ENCODE results near the gene AMFR. TPM values are rescaled to one million over a fixed set of nuclear protein-coding genes. Genes with fewer than 3 reads are reported as not detected.

Gene AMFR
- total RNA-seq, 1 experiment from 2014 or later = 66.3 TPM

DNA sequence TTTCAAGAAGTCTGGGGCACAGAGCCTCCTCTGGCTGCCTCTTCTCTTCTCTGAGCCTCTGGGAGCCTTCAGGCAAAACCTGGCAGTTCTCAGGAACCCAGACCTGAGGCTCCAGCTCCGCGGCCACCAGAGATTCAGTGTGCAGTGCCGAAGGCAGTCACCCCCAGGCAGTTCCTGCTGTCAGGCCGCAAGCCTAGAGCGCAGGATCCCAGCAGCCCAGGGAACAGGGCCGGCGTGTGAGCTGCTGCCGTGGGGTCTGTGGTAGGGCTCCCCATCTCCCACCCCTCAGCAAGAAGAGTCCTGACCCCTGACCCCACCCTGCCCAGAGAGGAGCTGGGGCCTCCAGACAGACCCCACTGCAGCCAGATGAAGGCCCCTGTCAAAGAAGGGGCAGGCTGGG is 78.2 kb downstream of the AMFR start:
- H3K27me3 ChIP-seq (ENCODE audit: insufficient read depth, low read length) = no peaks in the 10 kb centered on the region
- RAD21 ChIA-PET (ENCODE audit: low non-redundant PET in 1 of 2, low total read pairs in 2 of 2, uncharacterized antibody in 2 of 2, unreplicated experiment in 2 of 2) = no interaction called here

More for the DNA sequence above, 78.2 kb downstream of the AMFR start:
- ATAC-seq (no peak), DNase-seq (ENCODE audit: low read depth, low spot score) (no peak)
- Histone ChIP-seq H3K4me2 (ENCODE audit: low read length) (no peak overlapping the region), H2AFZ (ENCODE audit: low read depth, low read length, poor library complexity, severe bottlenecking) (no peak overlapping the region), H3K79me2 (ENCODE audit: insufficient read depth, low read length) (no peaks in the 10 kb centered on the region), H3K36me3 (ENCODE audit: control insufficient read depth in 1 of 2, insufficient read depth in 2 of 2, low read length in 2 of 2) (no peaks in the 10 kb centered on the region), H3K27ac (ENCODE audit: low read depth, low read length) (no peak overlapping the region), H3K9me3 (ENCODE audit: control insufficient read depth in 1 of 2, insufficient read depth in 1 of 2, low read depth in 1 of 2, low read length in 2 of 2) (no peaks in the 10 kb centered on the region), H3K4me3 (replicated peaks in 1 of 2; ENCODE audit: low read depth in 1 of 2, low read length in 2 of 2) (no peak overlapping the region), H3K4me1 (ENCODE audit: control insufficient read depth in 1 of 2, insufficient read depth in 2 of 2, low read length in 2 of 2) (peaks cover 0 to 17% of the 10 kb centered on the region in 2 experiments; a peak in 3 of 4 replicates), H3K9me2 (ENCODE audit: insufficient read depth) (no peaks in the 10 kb centered on the region), H3K9ac (ENCODE audit: low read length) (no peak overlapping the region), H4K20me1 (ENCODE audit: insufficient read depth) (no peaks in the 10 kb centered on the region)
- ChIA-PET POLR2A (no interaction called here), CTCF (interaction anchor here (1.5 kb wide), 1 partner anchor 9 kb away, joined by 8 read pairs; no protein-coding TSS in a partner anchor)
- no TSS peak for BruUV-seq (replicated peaks)
- intact Hi-C loops (cut with micrococcal nuclease) = no loop called here
- TF ChIP-seq ZFX (IDR thresholded peaks at IDR 0.05) (no peak), SRF (IDR thresholded peaks at IDR 0.05; ENCODE audit: low read depth) (no peak), POLR2AphosphoS5 (IDR thresholded peaks at IDR 0.05; ENCODE audit: low read depth, low read length) (no peak), YY1 (IDR thresholded peaks at IDR 0.05; ENCODE audit: extremely low read depth, insufficient replicate concordance, low read depth, low read length) (no peak), EGR1 (IDR thresholded peaks at IDR 0.05; ENCODE audit: low read depth) (no peak), POLR2A (IDR thresholded peaks at IDR 0.05; ENCODE audit: borderline replicate concordance, extremely low read depth, insufficient read depth, insufficient read length) (no peak), ZNF274 (IDR thresholded peaks at IDR 0.05; ENCODE audit: low read depth, low read length) (no peak), FOSL1 (IDR thresholded peaks at IDR 0.05; ENCODE audit: low read depth) (no peak), CEBPB (IDR thresholded peaks at IDR 0.05; ENCODE audit: low read depth) (no peak), CBX3 (IDR thresholded peaks at IDR 0.05; ENCODE audit: low read depth) (no peak), ELF1 (IDR thresholded peaks at IDR 0.05; ENCODE audit: borderline replicate concordance, low read depth) (no peak), RAD21 (IDR thresholded peaks at IDR 0.05; ENCODE audit: low read depth) (no peak), EZH2 (IDR thresholded peaks at IDR 0.05) (no peak)
- TF ChIP-seq, protein P1, sequence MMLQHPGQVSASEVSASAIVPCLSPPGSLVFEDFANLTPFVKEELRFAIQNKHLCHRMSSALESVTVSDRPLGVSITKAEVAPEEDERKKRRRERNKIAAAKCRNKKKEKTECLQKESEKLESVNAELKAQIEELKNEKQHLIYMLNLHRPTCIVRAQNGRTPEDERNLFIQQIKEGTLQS (IDR thresholded peaks at IDR 0.05) = no peak
- TF ChIP-seq, protein P2, sequence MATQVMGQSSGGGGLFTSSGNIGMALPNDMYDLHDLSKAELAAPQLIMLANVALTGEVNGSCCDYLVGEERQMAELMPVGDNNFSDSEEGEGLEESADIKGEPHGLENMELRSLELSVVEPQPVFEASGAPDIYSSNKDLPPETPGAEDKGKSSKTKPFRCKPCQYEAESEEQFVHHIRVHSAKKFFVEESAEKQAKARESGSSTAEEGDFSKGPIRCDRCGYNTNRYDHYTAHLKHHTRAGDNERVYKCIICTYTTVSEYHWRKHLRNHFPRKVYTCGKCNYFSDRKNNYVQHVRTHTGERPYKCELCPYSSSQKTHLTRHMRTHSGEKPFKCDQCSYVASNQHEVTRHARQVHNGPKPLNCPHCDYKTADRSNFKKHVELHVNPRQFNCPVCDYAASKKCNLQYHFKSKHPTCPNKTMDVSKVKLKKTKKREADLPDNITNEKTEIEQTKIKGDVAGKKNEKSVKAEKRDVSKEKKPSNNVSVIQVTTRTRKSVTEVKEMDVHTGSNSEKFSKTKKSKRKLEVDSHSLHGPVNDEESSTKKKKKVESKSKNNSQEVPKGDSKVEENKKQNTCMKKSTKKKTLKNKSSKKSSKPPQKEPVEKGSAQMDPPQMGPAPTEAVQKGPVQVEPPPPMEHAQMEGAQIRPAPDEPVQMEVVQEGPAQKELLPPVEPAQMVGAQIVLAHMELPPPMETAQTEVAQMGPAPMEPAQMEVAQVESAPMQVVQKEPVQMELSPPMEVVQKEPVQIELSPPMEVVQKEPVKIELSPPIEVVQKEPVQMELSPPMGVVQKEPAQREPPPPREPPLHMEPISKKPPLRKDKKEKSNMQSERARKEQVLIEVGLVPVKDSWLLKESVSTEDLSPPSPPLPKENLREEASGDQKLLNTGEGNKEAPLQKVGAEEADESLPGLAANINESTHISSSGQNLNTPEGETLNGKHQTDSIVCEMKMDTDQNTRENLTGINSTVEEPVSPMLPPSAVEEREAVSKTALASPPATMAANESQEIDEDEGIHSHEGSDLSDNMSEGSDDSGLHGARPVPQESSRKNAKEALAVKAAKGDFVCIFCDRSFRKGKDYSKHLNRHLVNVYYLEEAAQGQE (IDR thresholded peaks at IDR 0.05; ENCODE audit: low read depth) = no peak
- TF ChIP-seq, protein P3, sequence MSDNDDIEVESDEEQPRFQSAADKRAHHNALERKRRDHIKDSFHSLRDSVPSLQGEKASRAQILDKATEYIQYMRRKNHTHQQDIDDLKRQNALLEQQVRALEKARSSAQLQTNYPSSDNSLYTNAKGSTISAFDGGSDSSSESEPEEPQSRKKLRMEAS (IDR thresholded peaks at IDR 0.05) = no peak
- TF ChIP-seq, protein P4, sequence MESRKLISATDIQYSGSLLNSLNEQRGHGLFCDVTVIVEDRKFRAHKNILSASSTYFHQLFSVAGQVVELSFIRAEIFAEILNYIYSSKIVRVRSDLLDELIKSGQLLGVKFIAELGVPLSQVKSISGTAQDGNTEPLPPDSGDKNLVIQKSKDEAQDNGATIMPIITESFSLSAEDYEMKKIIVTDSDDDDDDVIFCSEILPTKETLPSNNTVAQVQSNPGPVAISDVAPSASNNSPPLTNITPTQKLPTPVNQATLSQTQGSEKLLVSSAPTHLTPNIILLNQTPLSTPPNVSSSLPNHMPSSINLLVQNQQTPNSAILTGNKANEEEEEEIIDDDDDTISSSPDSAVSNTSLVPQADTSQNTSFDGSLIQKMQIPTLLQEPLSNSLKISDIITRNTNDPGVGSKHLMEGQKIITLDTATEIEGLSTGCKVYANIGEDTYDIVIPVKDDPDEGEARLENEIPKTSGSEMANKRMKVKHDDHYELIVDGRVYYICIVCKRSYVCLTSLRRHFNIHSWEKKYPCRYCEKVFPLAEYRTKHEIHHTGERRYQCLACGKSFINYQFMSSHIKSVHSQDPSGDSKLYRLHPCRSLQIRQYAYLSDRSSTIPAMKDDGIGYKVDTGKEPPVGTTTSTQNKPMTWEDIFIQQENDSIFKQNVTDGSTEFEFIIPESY (IDR thresholded peaks at IDR 0.05; ENCODE audit: extremely low read depth, insufficient replicate concordance, low read length) = no peak

All from HCT116 (cell line).